Liver (tissue), 9 donors: ENCODE results near the gene ARAP3. TPM values are rescaled to one million over a fixed set of nuclear protein-coding genes. Genes with fewer than 3 reads are reported as not detected.

Source experiments
- DNase-seq: peaks from one replicate; pipeline ENCODE4 v3.0.0-alpha.2; 2017; ENCODE audit warnings: low spot score
- H3K27ac ChIP-seq, 2 donors: one replicate each; pipeline ENCODE4 v1.7.0; 2013; ENCODE audit warnings: inconsistent platforms in 2 of 2, low read length in 2 of 2, control low read depth in 1 of 2, low read depth in 1 of 2, mild to moderate bottlenecking in 1 of 2
- H3K27me3 ChIP-seq, 4 donors: one replicate each; pipeline versions ENCODE4 v1.6.1 to v1.7.0; 2013; ENCODE audit warnings: low read length in 3 of 4, inconsistent platforms in 1 of 4, mild to moderate bottlenecking in 1 of 4, moderate library complexity in 1 of 4; ENCODE audit not compliant: control insufficient read depth in 4 of 4, insufficient read depth in 4 of 4
- H3K36me3 ChIP-seq, 4 donors: one replicate each; pipeline versions ENCODE4 v1.6.1 to v1.7.0; 2013; ENCODE audit warnings: low read length in 3 of 4, mild to moderate bottlenecking in 3 of 4, low read depth in 1 of 4, moderate library complexity in 1 of 4; ENCODE audit not compliant: control insufficient read depth in 4 of 4, insufficient read depth in 3 of 4
- H3K4me1 ChIP-seq, 4 donors: one replicate each; pipeline versions ENCODE4 v1.6.1 to v1.7.0; 2013; ENCODE audit warnings: low read length in 3 of 4, mild to moderate bottlenecking in 3 of 4, moderate library complexity in 1 of 4; ENCODE audit not compliant: control insufficient read depth in 4 of 4, insufficient read depth in 4 of 4
- H3K4me3 ChIP-seq, 3 donors: one replicate each; pipeline versions ENCODE4 v1.6.1 to v1.7.0; 2013; ENCODE audit warnings: low read length in 3 of 3, control low read depth in 1 of 3, low read depth in 1 of 3, mild to moderate bottlenecking in 1 of 3
- H3K9ac ChIP-seq, 2 donors: one replicate each; pipeline ENCODE4 v1.7.0; 2013; ENCODE audit warnings: low read length in 2 of 2, mild to moderate bottlenecking in 2 of 2, moderate library complexity in 2 of 2, control low read depth in 1 of 2, low read depth in 1 of 2
- H3K9me3 ChIP-seq, 4 donors: one replicate each; pipeline versions ENCODE4 v1.6.1 to v1.7.0; 2013; ENCODE audit warnings: low read length in 3 of 4; ENCODE audit not compliant: control insufficient read depth in 4 of 4
- EGR1 ChIP-seq, 2 donors: IDR thresholded peaks; 2 replicates each; pipeline ENCODE4 v1.6.1; 2016 to 2018; ENCODE audit warnings: antibody characterized with exemption in 2 of 2, low read depth in 2 of 2
- FOXA1 ChIP-seq: IDR thresholded peaks from 2 replicates; pipeline ENCODE4 v1.6.1; 2016; ENCODE audit warnings: antibody characterized with exemption
- FOXA2 ChIP-seq: IDR thresholded peaks from 2 replicates; pipeline ENCODE4 v1.6.1; 2016; ENCODE audit warnings: antibody characterized with exemption
- GABPA ChIP-seq, 2 donors: IDR thresholded peaks in 1 of 2; conservative IDR thresholded peaks in 1 of 2; 2 replicates each; pipeline ENCODE4 v1.6.1; 2016; ENCODE audit warnings: antibody characterized with exemption in 2 of 2, mild to moderate bottlenecking in 1 of 2, moderate library complexity in 1 of 2
- HNF4G ChIP-seq: IDR thresholded peaks from 2 replicates; pipeline ENCODE4 v1.6.1; 2016; ENCODE audit warnings: antibody characterized with exemption
- JUND ChIP-seq, 2 donors: IDR thresholded peaks; 2 replicates each; pipeline ENCODE4 v1.6.1; 2016; ENCODE audit warnings: antibody characterized with exemption in 2 of 2
- NR2F2 ChIP-seq: IDR thresholded peaks from 2 replicates; pipeline ENCODE4 v1.6.1; 2016; ENCODE audit warnings: antibody characterized with exemption
- RAD21 ChIP-seq, 2 donors: IDR thresholded peaks; 2 replicates each; pipeline ENCODE4 v1.6.1; 2016; ENCODE audit warnings: antibody characterized with exemption in 2 of 2, mild to moderate bottlenecking in 2 of 2
- RXRA ChIP-seq, 2 donors: IDR thresholded peaks; 2 replicates each; pipeline ENCODE4 v1.6.1; 2017 to 2018; ENCODE audit warnings: antibody characterized with exemption in 2 of 2, mild to moderate bottlenecking in 1 of 2
- SP1 ChIP-seq: IDR thresholded peaks from 2 replicates; pipeline ENCODE4 v1.6.1; 2018; ENCODE audit warnings: antibody characterized with exemption, mild to moderate bottlenecking
- TAF1 ChIP-seq: conservative IDR thresholded peaks from 2 replicates; pipeline ENCODE4 v1.6.1; 2016; ENCODE audit warnings: antibody characterized with exemption, mild to moderate bottlenecking
- YY1 ChIP-seq: IDR thresholded peaks from 2 replicates; pipeline ENCODE4 v1.6.1; 2016; ENCODE audit warnings: antibody characterized with exemption, mild to moderate bottlenecking
- WGBS: extraction: QIAGEN DNeasy Blood & Tissue Kit; methylation state at CpG from one replicate; pipeline ENCODE4 v1.1.7; 2013; 5-methylcytosine and 5-hydroxymethylcytosine counted together
- polyA plus RNA-seq, 2 donors: library from polyadenylated mRNA; stranded (reverse) in 1 of 2; unstranded in 1 of 2; fragments of 200-250 nt in 1 of 2; fragments of >200 nt in 1 of 2; fragmentation: Nextera tagmentation in 1 of 2; extraction: Ambion mirVana in 1 of 2; gene quantifications; one replicate each; pipeline versions ENCODE4 v1.2.1 to v1.2.3, GENCODE V29; 2013 to 2015
- total RNA-seq, 2 donors: library from RNA; depleted of rRNA; stranded (reverse); fragments of >200 nt; gene quantifications; one replicate each; pipeline ENCODE4 v1.2.3, GENCODE V29; 2014
- TF ChIP-seq, protein P1 (sequence below): IDR thresholded peaks from 2 replicates; pipeline ENCODE4 v1.6.1; 2016; ENCODE audit warnings: antibody characterized with exemption, mild to moderate bottlenecking
- TF ChIP-seq, protein P2 (sequence below): IDR thresholded peaks from 2 replicates; pipeline ENCODE4 v1.6.1; 2016; ENCODE audit warnings: antibody characterized with exemption
- TF ChIP-seq, protein P3 (sequence below): IDR thresholded peaks from 2 replicates; pipeline ENCODE4 v1.6.1; 2016; ENCODE audit warnings: antibody characterized with exemption
- TF ChIP-seq, protein P4 (sequence below): fragments of 150-350 bp; IDR thresholded peaks from 2 replicates; pipeline ENCODE4 v1.5.1; 2017; ENCODE audit warnings: improper control_type of control experiment, low read depth, low read length; ENCODE audit not compliant: missing input control
- donor health status: healthy.
- donor health status: healthy.
- donor health status: healthy.
- donor health status: healthy.
- donor health status: healthy.

The ARAP3 gene
- total and polyA plus RNA-seq, 4 donors = 1.6 to 4.7 (median 2.1) TPM

DNA sequence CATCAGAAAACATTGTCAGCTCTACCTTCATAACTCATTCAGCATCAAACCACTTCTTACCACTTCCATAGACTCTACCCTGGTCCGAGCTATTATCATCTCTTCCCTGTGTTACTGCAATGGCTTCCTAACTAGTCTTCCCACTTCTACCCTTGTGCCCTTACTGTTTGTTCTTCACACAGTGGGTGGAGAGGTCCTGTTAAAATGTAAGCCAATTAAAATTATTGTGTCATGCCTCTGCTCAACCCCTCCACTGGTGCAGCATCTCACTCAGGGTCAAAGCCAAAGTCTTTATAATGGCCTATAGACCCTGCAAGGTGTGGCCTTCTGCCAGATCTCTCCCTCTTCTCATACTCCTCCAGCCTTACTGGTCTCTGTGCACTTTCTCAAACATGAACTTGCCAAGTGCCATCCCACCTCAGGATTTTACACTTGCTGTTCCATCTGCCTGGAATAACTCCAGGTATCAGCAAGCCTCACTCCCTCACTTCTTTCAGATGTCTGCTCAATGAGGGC, 22.8 kb upstream of the ARAP3 start (continued):
- TF ChIP-seq, protein P1, sequence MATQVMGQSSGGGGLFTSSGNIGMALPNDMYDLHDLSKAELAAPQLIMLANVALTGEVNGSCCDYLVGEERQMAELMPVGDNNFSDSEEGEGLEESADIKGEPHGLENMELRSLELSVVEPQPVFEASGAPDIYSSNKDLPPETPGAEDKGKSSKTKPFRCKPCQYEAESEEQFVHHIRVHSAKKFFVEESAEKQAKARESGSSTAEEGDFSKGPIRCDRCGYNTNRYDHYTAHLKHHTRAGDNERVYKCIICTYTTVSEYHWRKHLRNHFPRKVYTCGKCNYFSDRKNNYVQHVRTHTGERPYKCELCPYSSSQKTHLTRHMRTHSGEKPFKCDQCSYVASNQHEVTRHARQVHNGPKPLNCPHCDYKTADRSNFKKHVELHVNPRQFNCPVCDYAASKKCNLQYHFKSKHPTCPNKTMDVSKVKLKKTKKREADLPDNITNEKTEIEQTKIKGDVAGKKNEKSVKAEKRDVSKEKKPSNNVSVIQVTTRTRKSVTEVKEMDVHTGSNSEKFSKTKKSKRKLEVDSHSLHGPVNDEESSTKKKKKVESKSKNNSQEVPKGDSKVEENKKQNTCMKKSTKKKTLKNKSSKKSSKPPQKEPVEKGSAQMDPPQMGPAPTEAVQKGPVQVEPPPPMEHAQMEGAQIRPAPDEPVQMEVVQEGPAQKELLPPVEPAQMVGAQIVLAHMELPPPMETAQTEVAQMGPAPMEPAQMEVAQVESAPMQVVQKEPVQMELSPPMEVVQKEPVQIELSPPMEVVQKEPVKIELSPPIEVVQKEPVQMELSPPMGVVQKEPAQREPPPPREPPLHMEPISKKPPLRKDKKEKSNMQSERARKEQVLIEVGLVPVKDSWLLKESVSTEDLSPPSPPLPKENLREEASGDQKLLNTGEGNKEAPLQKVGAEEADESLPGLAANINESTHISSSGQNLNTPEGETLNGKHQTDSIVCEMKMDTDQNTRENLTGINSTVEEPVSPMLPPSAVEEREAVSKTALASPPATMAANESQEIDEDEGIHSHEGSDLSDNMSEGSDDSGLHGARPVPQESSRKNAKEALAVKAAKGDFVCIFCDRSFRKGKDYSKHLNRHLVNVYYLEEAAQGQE = no peak
- TF ChIP-seq YY1 (no peak), FOXA2 (no peak)

DNA sequence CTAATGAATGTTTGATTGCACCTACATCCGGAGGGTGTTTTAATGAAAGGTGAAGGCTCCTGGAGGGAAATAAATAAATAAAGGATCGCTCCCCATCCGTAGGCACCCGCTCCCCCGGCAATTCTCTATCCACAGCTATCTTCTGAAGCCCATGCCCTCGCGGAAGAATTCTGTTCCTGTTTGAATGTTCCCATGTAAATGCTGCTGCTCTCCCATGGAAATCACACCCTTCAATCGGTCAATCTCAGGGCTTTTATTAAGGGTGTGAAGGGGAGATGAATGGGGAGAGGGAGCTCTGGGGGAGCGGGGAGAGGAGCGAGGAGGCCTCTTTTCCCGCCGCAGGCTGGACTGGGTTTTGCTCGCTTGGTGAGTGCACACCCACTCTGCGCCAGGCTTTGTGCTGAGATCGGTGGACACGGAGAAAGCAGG, 21.1 kb upstream of the ARAP3 start:
- TF ChIP-seq HNF4G = no peak
- TF ChIP-seq NR2F2 = no peak
- TF ChIP-seq, protein P2, sequence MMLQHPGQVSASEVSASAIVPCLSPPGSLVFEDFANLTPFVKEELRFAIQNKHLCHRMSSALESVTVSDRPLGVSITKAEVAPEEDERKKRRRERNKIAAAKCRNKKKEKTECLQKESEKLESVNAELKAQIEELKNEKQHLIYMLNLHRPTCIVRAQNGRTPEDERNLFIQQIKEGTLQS = no peak
- TF ChIP-seq JUND (IDR thresholded peaks at IDR 0.05) = no peak
- no peak for TF ChIP-seq GABPA (IDR thresholded peaks at IDR 0.05 in 1 of 2, conservative IDR thresholded peaks at IDR 0.05 in 1 of 2)
- TF ChIP-seq EGR1 (IDR thresholded peaks at IDR 0.05; ENCODE audit: low read depth in 2 of 2) = no peak
- TF ChIP-seq, protein P3, sequence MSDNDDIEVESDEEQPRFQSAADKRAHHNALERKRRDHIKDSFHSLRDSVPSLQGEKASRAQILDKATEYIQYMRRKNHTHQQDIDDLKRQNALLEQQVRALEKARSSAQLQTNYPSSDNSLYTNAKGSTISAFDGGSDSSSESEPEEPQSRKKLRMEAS = no peak
- TF ChIP-seq, protein P1 = no peak
- TF ChIP-seq TAF1 = no peak
- TF ChIP-seq SP1 = no peak
- TF ChIP-seq RXRA (IDR thresholded peaks at IDR 0.05) = no peak
- no peak for TF ChIP-seq FOXA2
- no peak for TF ChIP-seq RAD21 (IDR thresholded peaks at IDR 0.05)
- TF ChIP-seq FOXA1 = no peak
- TF ChIP-seq, protein P4, sequence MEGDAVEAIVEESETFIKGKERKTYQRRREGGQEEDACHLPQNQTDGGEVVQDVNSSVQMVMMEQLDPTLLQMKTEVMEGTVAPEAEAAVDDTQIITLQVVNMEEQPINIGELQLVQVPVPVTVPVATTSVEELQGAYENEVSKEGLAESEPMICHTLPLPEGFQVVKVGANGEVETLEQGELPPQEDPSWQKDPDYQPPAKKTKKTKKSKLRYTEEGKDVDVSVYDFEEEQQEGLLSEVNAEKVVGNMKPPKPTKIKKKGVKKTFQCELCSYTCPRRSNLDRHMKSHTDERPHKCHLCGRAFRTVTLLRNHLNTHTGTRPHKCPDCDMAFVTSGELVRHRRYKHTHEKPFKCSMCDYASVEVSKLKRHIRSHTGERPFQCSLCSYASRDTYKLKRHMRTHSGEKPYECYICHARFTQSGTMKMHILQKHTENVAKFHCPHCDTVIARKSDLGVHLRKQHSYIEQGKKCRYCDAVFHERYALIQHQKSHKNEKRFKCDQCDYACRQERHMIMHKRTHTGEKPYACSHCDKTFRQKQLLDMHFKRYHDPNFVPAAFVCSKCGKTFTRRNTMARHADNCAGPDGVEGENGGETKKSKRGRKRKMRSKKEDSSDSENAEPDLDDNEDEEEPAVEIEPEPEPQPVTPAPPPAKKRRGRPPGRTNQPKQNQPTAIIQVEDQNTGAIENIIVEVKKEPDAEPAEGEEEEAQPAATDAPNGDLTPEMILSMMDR = no peak
- Histone ChIP-seq H3K9me3 (no peaks in the 10 kb centered on the region), H3K27ac (no peak overlapping the region), H3K36me3 (no peaks in the 10 kb centered on the region), H3K9ac (no peak overlapping the region), H3K4me1 (peaks cover 0 to 13% (median 6%) of the 10 kb centered on the region in 4 donors), H3K4me3 (peak overlapping the region in 2 of 3 donors; percentile 57 to 72), H3K27me3 (no peaks in the 10 kb centered on the region)
- WGBS = 23% methylated on average over 16 of the region's 16 CpGs
- DNase-seq = no peak
